Measurements from ENCODE around the gene GAL3ST2.

The GAL3ST2 gene

DNA sequence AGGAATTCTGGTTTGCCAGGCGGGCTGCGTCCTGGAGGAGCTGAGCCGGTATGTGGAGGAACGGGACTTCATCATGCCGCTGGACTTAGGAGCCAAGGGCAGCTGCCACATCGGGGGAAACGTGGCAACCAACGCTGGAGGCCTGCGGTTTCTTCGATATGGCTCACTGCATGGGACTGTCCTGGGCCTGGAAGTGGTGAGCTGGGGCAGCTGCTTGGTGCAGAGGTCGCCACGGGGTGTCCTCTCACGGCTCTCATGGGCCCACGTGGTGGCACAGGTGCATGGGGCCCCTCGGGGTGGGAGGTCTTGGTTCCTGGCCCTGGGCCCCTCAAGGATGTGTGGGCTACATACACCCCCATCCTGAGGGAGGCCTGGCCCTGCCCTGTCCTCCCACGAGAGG, 33.0 kb upstream of the GAL3ST2 start:
- DNase-seq = no peak
- peaks cover 49% of the 10 kb centered on the region for H3K36me3 Mint-ChIP-seq (ENCODE audit: low read depth)
- H3K9me3 Mint-ChIP-seq = peaks cover 17% of the 10 kb centered on the region
- H3K4me1 Mint-ChIP-seq = peaks cover 17% of the 10 kb centered on the region
- no peak overlapping the region for H3K4me3 Mint-ChIP-seq
- TF ChIP-seq, protein P1, sequence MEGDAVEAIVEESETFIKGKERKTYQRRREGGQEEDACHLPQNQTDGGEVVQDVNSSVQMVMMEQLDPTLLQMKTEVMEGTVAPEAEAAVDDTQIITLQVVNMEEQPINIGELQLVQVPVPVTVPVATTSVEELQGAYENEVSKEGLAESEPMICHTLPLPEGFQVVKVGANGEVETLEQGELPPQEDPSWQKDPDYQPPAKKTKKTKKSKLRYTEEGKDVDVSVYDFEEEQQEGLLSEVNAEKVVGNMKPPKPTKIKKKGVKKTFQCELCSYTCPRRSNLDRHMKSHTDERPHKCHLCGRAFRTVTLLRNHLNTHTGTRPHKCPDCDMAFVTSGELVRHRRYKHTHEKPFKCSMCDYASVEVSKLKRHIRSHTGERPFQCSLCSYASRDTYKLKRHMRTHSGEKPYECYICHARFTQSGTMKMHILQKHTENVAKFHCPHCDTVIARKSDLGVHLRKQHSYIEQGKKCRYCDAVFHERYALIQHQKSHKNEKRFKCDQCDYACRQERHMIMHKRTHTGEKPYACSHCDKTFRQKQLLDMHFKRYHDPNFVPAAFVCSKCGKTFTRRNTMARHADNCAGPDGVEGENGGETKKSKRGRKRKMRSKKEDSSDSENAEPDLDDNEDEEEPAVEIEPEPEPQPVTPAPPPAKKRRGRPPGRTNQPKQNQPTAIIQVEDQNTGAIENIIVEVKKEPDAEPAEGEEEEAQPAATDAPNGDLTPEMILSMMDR (IDR thresholded peaks at IDR 0.05) = no peak
- peaks cover 3% of the 10 kb centered on the region for H3K27me3 Mint-ChIP-seq (ENCODE audit: low read depth, poor library complexity)
- no peak overlapping the region for H3K27ac Mint-ChIP-seq

GRCh38 chr2:241744028-241744754, 32.4 kb upstream of the GAL3ST2 start:
- H3K9me3 Mint-ChIP-seq = peaks cover 17% of the 10 kb centered on the region
- DNase-seq = no peak
- no peak overlapping the region for H3K27ac Mint-ChIP-seq
- peaks cover 52% of the 10 kb centered on the region for H3K36me3 Mint-ChIP-seq (ENCODE audit: low read depth)
- no peak overlapping the region for H3K4me3 Mint-ChIP-seq
- H3K27me3 Mint-ChIP-seq (ENCODE audit: low read depth, poor library complexity) = peaks cover 3% of the 10 kb centered on the region
- TF ChIP-seq, protein P1 (IDR thresholded peaks at IDR 0.05) = no peak
- H3K4me1 Mint-ChIP-seq = peaks cover 11% of the 10 kb centered on the region

DNA sequence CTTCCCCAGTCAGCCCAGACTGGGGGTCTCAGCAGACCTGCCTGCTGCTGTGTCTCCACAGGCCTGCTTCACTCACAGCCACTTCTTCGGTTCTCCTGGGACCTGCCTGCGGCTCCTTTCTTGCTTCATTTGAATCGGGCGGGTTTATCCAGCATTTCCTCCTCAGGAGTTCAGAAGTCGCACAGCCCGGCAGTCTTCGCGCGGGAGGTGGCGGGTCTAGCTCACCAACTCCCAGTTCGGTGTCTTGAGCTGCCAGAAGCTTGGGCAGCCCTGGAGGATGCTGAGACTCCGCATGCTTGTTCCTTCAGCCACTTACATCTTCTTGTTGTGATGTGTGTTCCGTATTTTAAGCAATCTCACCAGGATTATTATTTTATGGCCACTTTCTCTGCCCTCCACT, 31.3 kb upstream of the GAL3ST2 start:
- peaks cover 7% of the 10 kb centered on the region for H3K4me1 Mint-ChIP-seq
- TF ChIP-seq, protein P1 (IDR thresholded peaks at IDR 0.05) = no peak
- no peak for DNase-seq
- peaks cover 59% of the 10 kb centered on the region for H3K36me3 Mint-ChIP-seq (ENCODE audit: low read depth)
- no peak overlapping the region for H3K4me3 Mint-ChIP-seq
- H3K27ac Mint-ChIP-seq = no peak overlapping the region
- peaks cover 3% of the 10 kb centered on the region for H3K27me3 Mint-ChIP-seq (ENCODE audit: low read depth, poor library complexity)
- H3K9me3 Mint-ChIP-seq = peaks cover 17% of the 10 kb centered on the region

DNA sequence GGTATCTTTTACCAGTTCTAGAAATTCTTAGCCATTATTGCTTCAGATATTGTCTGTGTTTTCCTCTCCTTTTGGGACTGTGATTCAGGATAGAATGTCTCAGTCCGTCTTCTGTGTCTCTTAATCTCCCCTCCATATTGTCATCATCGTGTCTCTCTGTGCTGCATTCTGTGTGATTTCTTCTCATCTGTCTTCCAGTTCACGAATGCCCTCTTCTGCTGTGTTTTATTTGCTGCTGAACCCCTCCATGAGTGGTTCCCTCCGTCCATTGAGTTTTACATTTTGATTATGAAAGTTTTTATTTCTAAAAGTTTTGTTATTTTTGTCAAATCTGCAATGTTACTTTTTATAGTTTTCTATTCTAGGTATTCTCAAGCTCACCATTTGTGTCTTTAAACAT, 30.5 kb upstream of the GAL3ST2 start:
- H3K27me3 Mint-ChIP-seq (ENCODE audit: low read depth, poor library complexity) = peaks cover 3% of the 10 kb centered on the region
- H3K9me3 Mint-ChIP-seq = peaks cover 17% of the 10 kb centered on the region
- TF ChIP-seq, protein P1 (IDR thresholded peaks at IDR 0.05) = no peak
- no peak overlapping the region for H3K27ac Mint-ChIP-seq
- H3K4me3 Mint-ChIP-seq = no peak overlapping the region
- peaks cover 7% of the 10 kb centered on the region for H3K4me1 Mint-ChIP-seq
- no peak for DNase-seq
- peaks cover 61% of the 10 kb centered on the region for H3K36me3 Mint-ChIP-seq (ENCODE audit: low read depth)

DNA sequence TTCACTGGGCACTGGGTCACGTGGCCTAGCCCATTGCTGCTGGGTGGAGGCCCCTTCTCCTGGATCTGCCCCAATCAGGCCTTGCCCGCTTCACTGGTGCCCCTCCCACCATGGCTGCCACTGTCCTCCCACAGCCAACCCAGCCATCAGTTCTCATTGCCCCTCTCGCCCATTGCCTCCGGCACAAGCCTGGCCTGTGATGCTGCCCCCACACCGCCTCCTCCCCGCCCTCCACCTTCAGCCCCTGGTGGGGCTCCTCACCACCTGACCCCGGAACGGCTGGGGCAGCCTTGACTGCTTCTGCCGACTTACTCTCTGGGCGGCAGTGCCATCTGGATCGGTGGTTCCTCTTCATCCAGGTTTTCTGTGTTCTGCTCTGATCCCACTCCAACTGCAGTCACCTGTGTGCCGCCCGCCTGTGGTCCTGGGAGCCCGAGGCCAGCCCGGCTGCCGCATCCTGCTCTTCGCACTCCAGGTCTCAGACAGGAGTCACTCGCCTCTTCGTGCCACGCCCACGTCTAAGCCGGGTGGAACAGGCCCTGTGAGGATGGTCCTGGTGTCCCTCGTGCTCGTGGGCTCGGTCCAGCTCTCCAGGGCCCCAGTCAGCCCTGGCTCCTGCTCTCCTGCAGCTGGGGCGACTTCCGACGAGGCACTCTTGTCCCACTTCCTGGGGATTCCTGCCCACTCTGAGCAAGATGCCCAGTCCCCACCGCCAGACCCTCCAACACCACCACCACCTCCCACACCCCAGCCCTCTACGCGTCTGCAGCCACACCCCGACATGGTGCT, 28.0 kb upstream of the GAL3ST2 start:
- Mint-ChIP-seq H3K36me3 (ENCODE audit: low read depth) (peaks cover 70% of the 10 kb centered on the region), H3K27me3 (ENCODE audit: low read depth, poor library complexity) (peaks cover 8% of the 10 kb centered on the region), H3K4me3 (no peak overlapping the region), H3K4me1 (peaks cover 10% of the 10 kb centered on the region), H3K27ac (no peak overlapping the region), H3K9me3 (peaks cover 17% of the 10 kb centered on the region)
- TF ChIP-seq, protein P1 (IDR thresholded peaks at IDR 0.05) = no peak
- no peak for DNase-seq
